Natural killer cell (primary cell): Measurements from ENCODE around the gene SH3PXD2A. TPM values are rescaled to one million over a fixed set of nuclear protein-coding genes. Genes with fewer than 3 reads are reported as not detected.

Experiments used
- ATAC-seq, 3 donors: fragments of 150-1000 bp in 2 of 3; fragments of 200-7000 bp in 1 of 3; cut with Tn5 transposase; 1 replicate in 1 of 3; 2 replicates in 2 of 3; pipeline ENCODE4 v1.10.0; 2021; ENCODE audit warnings: mild to moderate bottlenecking in 2 of 3, moderate library complexity in 2 of 3
- DNase-seq, 2 donors: peaks; one replicate each; pipeline versions ENCODE4 v3.0.0 to v3.0.0-alpha.2; 2013 to 2021; ENCODE audit warnings: mixed read lengths in 1 of 2
- H3K27ac ChIP-seq: one replicate; pipeline ENCODE4 v1.5.1; 2013; ENCODE audit warnings: mild to moderate bottlenecking, low read length
- H3K27me3 ChIP-seq: one replicate; pipeline ENCODE4 v1.6.1; 2013; ENCODE audit warnings: low read length; ENCODE audit not compliant: control insufficient read depth, insufficient read depth
- H3K36me3 ChIP-seq: one replicate; pipeline ENCODE4 v1.6.1; 2013; ENCODE audit warnings: low read length; ENCODE audit not compliant: control insufficient read depth, insufficient read depth
- H3K4me1 ChIP-seq: one replicate; pipeline ENCODE4 v1.6.1; 2013; ENCODE audit warnings: low read length; ENCODE audit not compliant: control insufficient read depth, insufficient read depth
- H3K4me3 ChIP-seq: one replicate; pipeline ENCODE4 v1.5.1; 2013; ENCODE audit warnings: low read length
- H3K9me3 ChIP-seq: one replicate; pipeline ENCODE4 v1.6.1; 2013; ENCODE audit warnings: low read length; ENCODE audit not compliant: control insufficient read depth, insufficient read depth
- H3K27ac Mint-ChIP-seq, 2 donors: one replicate each; pipeline ENCODE4 v1.8.0; 2022; ENCODE audit warnings: mild to moderate bottlenecking in 2 of 2, mixed read lengths in 2 of 2, moderate library complexity in 1 of 2
- H3K27me3 Mint-ChIP-seq, 2 donors: one replicate each; pipeline ENCODE4 v1.8.0; 2022; ENCODE audit warnings: low read depth in 2 of 2, mixed read lengths in 2 of 2
- H3K36me3 Mint-ChIP-seq: one replicate; pipeline ENCODE4 v1.8.0; 2022; ENCODE audit warnings: mixed read lengths
- H3K4me1 Mint-ChIP-seq, 2 donors: one replicate each; pipeline ENCODE4 v1.8.0; 2022; ENCODE audit warnings: mixed read lengths in 2 of 2
- H3K4me3 Mint-ChIP-seq: one replicate; pipeline ENCODE4 v1.8.0; 2022; ENCODE audit warnings: mild to moderate bottlenecking, moderate library complexity, mixed read lengths
- H3K9me3 Mint-ChIP-seq, 2 donors: one replicate each; pipeline ENCODE4 v1.8.0; 2022; ENCODE audit warnings: mixed read lengths in 2 of 2
- CTCF ChIP-seq: fragments of 200-600 bp; IDR thresholded peaks from one replicate; pipeline ENCODE4 v1.8.0; 2022; ENCODE audit warnings: antibody characterized with exemption
- WGBS: methylation state at CpG from one replicate; pipeline ENCODE4 v1.1.7; 2013; ENCODE audit warnings: missing lambda C conversion rate; ENCODE audit not compliant: insufficient coverage; 5-methylcytosine and 5-hydroxymethylcytosine counted together
- intact Hi-C: fragments of 100-400 bp; cut with micrococcal nuclease; formaldehyde crosslinking; loops from one replicate; pipeline ENCODE4 v1.14.2; 2022
- total RNA-seq, 4 donors: library from RNA; stranded (reverse); fragments of 120-200 nt in 1 of 4; gene quantifications; one replicate each; pipeline versions ENCODE4 v1.2.3 to v1.2.4, GENCODE V29; 2013 to 2022

The SH3PXD2A gene
- total RNA-seq, 3 donors from 2014 or later (not counting 1 experiment from before 2014, with no cell fraction given) = 3.3 to 7.0 (median 4.9) TPM

DNA sequence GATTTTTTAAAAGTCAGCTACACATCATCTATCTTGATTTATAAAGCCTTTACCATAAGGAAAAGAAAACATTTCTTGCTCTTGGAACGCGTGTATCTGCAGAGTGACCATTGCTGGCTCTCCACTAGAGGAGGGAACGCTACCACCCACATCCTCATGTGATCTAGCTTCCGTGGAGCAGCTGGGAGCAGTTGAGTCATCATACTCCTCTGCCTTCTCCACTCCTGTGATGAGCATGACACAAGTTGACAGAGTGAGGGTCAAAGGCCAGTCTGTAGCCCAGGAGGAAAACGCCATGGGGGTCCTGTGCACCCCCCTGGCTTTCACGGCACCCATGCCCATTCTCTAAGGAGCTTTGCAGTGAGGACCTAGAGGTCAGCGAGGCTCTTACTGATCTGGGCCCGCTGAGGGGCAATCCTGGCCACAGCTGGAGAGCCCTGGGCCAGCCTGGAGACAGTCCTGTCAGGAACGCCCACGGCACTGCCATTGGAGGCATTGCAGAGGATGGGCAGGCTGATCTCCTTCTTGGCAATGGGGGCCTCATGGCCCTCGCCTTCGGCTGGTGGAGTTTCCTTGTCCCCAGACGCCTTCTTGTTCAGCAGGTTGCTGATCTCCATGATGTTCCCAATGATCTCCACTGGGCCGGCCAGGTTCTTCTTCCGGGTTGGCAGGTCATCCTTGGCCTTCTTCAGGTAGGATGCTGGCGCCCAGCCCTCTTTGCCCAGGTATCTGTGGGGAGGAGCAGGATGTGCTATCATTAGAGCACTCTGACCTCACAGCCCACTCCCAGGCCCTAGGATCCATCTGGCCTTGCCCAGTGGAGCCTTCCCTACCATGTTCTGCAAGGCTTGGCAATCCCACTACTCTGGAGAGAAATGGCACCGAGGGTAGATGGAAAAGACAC, 242.7 kb downstream of the SH3PXD2A start:
- Mint-ChIP-seq H3K4me1 (no peaks in the 10 kb centered on the region), H3K9me3 (no peaks in the 10 kb centered on the region), H3K36me3 (no peaks in the 10 kb centered on the region), H3K4me3 (no peak overlapping the region), H3K27ac (no peak overlapping the region), H3K27me3 (no peaks in the 10 kb centered on the region)
- DNase-seq = no peak
- no peaks in the 10 kb centered on the region for H3K36me3 ChIP-seq
- no peaks in the 10 kb centered on the region for H3K4me1 ChIP-seq
- H3K27ac ChIP-seq = no peak overlapping the region
- no peak for TF ChIP-seq CTCF
- H3K27me3 ChIP-seq = no peaks in the 10 kb centered on the region
- no peak overlapping the region for H3K4me3 ChIP-seq
- intact Hi-C loops = no loop called here
- H3K9me3 ChIP-seq = no peaks in the 10 kb centered on the region
- 92% methylated on average over 17 of the region's 17 CpGs for WGBS
- no peak for ATAC-seq

DNA sequence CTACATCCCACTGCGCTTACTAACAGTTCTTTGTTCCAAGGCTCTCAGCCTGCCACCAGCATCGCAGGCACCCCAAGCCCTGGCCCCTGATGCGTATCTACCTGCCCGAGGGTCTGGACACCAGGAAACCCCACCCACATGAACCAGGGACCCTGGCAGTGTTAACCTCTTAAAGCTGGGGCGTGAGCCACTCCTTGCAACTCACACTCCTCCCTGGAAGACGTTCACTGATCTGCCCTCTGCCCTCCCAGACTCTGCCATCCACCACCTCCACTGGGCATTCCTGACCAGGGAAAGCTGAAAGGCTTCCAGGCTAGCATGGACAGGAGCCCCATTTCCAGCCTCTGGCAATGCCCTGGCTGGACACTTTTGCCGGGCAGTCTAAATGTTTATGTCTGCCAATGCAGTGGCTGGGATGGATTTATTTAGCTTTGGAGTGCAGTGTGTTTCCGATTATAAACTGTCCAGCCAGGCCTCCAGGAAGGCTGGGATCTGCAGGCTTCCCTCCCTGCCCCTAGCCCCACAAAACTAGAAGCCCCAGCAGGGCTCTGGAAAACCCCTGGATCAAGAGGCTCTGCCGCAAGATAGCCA, 244.4 kb downstream of the SH3PXD2A start:
- ATAC-seq (no peak), DNase-seq (no peak)
- no peaks in the 10 kb centered on the region for H3K4me1 Mint-ChIP-seq
- Histone ChIP-seq H3K36me3 (no peaks in the 10 kb centered on the region), H3K27ac (no peak overlapping the region), H3K27me3 (no peaks in the 10 kb centered on the region), H3K9me3 (no peaks in the 10 kb centered on the region), H3K4me1 (no peaks in the 10 kb centered on the region), H3K4me3 (no peak overlapping the region)
- no peak overlapping the region for H3K27ac Mint-ChIP-seq
- WGBS = 83% methylated on average over 9 of the region's 9 CpGs
- no peaks in the 10 kb centered on the region for H3K27me3 Mint-ChIP-seq
- H3K4me3 Mint-ChIP-seq = no peak overlapping the region
- H3K9me3 Mint-ChIP-seq = no peaks in the 10 kb centered on the region
- no peak for TF ChIP-seq CTCF
- intact Hi-C loops = no loop called here
- H3K36me3 Mint-ChIP-seq = no peaks in the 10 kb centered on the region

DNA sequence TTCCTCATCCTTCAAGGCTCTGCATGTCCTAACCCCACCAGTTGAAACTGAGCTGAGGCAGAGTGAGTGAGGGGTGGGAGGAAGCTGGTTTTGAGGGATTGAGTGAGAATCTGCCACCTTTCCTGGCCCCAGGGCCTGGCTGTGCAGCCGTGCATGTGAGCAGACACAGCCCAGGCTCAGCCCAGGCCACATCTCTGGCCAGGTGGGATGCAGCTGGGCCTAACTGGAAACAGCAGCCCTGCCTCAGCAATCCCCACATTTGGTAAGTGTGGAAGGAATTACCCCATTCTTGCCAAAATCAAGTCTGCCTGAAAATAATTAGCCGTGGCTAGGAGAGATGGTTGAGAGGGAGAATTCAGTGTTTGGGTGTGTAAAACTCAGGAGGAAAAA, 245.3 kb downstream of the SH3PXD2A start:
- 71% methylated on average over 2 of the region's 2 CpGs for WGBS
- Histone ChIP-seq H3K4me3 (no peak overlapping the region), H3K27ac (no peak overlapping the region), H3K4me1 (no peaks in the 10 kb centered on the region), H3K9me3 (no peaks in the 10 kb centered on the region), H3K36me3 (no peaks in the 10 kb centered on the region), H3K27me3 (no peaks in the 10 kb centered on the region)
- Mint-ChIP-seq H3K27ac (no peak overlapping the region), H3K27me3 (no peaks in the 10 kb centered on the region), H3K36me3 (no peaks in the 10 kb centered on the region), H3K9me3 (no peaks in the 10 kb centered on the region), H3K4me3 (no peak overlapping the region), H3K4me1 (no peaks in the 10 kb centered on the region)
- TF ChIP-seq CTCF = no peak
- intact Hi-C loops = no loop called here
- DNase-seq = no peak
- ATAC-seq = no peak
